HG02870 (cell line): ENCODE measurements around the gene GPHN.
"Not testable (repeated sequence)": the region's sequence is repeated elsewhere in the genome, so short reads cannot be mapped to it uniquely, and the experiment has no call there.

ENCODE experiments used
- ATAC-seq: cut with Tn5 transposase; IDR thresholded peaks from one replicate; pipeline ENCODE4 v1.9.1; 2021; ENCODE audit warnings: mild to moderate bottlenecking, moderate library complexity; ENCODE audit not compliant: unreplicated experiment

Gene GPHN

DNA sequence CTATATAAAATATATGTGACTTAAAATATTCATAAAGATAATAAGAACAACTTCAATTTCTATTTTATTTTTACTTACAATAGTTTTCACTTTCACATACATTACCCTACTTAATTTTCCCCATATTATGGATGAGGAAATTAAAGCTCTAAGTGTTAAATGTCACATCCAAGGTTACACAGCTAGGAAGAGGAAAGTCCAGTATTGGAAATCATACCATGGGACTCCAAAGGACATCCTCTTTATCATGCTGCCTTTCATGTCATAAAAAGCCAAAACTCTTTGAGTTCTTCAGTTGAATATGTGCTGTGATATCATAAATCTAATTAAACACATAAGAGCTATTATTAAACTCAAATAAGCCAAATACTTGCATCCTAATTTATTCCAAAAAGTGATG is 508.9 kb downstream of the GPHN start:
- no peak for ATAC-seq

GRCh38 chr14:67018720-67019119 is 510.8 kb downstream of the GPHN start:
- peak; percentile 97 for ATAC-seq

GRCh38 chr14:67019796-67020195 is 511.8 kb downstream of the GPHN start:
- no peak for ATAC-seq

- no peak for ATAC-seq
Measured at GRCh38 chr14:67031920-67032774, 524.2 kb downstream of the GPHN start.

DNA sequence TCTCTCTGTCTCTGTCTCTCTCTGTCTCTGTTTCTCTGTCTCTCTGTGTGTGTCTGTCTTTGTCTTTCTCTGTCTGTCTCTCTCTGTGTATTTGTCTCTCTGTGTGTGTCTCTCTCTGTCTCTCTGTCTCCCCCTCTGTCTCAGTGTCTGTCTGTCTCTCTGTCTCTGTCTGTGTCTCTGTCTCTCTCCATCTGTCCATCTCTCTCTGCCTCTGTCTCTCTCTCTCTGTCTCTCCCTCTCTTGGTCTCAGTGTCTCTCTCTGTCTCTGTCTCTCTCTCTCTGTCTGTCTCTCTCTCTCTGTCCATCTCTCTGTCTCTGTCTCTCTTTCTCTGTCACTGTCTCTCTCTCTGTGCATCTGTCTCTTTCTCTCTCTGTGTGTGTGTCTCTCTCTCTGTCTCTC is 537.5 kb downstream of the GPHN start:
- no peak for ATAC-seq

- no peak for ATAC-seq
Measured at GRCh38 chr14:67050896-67051295, 542.9 kb downstream of the GPHN start.

DNA sequence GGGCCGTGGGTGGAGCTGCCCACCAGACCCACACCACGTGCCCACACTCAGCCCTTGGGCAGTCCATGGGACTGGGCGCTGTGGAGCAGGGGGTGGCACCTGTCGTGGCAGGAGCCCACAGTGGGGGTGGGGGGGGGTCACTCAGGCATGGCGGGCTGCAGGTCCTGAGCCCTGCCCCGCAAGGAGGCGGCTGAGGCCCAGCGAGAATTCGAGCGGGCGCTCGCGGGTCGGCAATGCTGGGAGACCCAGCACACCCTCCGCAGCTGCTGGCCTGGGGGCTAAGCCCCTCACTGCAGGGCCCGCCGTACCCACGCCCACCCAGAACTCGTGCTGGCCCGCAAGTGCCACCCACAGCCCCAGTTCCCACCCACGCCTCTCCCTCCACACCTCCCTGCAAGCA is 548.7 kb downstream of the GPHN start:
- ATAC-seq = no peak

- no peak for ATAC-seq
Measured at GRCh38 chr14:67059596-67059995, 551.6 kb downstream of the GPHN start.

DNA sequence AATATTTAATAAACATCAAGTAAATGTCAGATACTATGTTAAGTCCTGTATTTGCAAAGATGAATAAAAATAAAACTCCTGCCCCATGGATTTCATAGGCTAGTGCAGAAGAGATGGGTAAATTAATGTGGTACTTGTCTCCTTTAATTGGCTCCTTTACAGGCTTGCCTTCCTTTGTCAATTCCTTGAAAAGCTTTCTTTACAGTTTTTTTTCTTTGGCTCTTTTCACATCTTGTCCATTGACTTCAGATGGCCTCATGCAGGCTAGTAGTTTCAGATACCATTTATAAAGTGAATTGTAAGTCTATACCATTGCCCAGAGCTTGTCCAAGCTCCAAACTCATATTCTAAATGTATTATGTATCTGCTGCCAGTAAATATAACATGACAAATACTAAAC is 552.6 kb downstream of the GPHN start:
- ATAC-seq = no peak

DNA sequence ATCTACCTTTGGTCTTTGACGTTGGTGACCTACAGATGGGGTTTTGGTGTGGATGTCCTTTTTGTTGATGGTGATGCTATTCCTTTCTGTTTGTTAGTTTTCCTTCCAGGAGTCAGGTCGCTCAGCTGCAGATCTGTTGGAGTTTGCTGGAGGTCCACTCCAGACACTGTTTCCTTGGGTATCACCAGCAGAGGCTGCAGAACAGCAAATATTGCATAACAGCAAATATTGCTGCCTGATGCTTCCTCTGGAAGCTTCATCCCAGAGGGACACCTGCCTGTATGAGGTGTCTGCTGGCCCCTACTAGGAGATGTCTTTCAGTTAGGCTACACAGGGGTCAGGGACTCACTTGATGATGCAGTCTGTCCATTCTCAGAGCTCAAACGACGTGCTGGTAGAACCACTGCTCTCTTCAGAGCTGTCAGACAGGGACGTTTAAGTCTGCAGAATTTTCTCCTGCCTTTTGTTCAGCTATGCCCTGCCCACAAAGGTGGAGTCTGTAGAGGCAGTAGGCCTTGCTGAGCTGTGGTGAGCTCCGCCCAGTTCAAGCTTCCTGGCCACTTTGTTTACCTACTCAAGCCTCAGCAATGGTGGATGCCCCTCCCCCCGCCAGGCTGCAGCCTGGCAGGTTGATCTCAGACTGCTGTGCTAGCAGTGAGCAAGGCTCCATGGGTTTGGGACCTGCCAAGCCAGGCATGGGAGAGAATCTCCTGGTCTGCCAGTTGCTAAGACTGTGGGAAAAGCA is 559.3 kb downstream of the GPHN start:
- ATAC-seq = not testable (repeated sequence)

- no peak for ATAC-seq
Measured at GRCh38 chr14:67068251-67068650, 560.3 kb downstream of the GPHN start.

DNA sequence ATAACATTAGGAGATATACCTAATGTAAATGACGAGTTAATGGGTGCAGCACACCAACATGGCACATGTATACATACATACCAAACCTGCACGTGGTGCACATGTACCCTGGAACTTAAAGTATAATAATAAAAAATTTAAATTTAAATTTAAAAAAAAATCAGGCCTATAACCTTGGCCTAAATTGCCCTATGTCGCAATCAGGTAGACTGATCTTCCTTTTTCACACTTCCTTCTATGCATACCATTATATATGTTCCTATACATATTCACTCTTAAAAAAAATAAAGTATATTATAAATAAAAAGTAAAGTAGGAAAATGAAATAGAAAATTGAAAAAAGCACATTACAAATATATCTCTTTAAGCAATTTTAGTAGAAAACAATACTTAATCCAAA is 563.6 kb downstream of the GPHN start:
- no peak for ATAC-seq

DNA sequence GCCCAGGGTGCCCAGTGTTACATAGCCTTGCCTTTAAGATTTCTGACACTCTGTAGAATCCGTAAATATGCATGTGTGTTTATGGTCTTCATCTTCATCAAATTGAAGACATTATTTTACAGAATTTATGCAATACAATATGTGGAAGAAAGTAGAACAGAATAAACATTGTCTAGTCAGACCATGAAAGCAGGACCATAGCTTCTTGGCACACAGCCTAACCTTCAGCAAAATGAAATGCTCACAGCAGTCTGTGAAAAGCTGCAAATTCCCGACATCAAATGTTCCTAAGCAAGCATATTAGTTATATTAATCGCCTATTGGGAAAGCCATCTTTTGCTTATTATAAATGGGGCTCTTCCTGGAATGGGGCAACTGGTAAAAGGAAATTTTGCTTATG is 570.0 kb downstream of the GPHN start:
- no peak for ATAC-seq

DNA sequence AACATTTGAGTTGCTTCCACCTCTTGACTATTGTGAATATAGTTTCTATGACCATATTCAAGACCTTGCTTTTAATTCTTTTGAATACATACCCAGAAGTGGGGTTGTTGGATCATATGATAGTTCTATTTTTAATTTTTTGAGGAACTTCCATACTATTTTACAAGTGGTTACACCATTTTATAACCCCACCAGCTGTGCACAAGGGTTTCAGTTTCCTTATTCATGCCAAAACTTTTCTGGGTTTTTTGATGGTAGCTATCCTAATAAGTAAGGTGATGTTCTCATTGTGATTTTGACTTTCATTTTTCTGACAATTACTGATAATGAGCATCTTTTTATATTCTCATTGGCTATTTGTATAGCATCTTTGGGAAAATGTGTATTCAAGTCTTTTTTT is 571.9 kb downstream of the GPHN start:
- no peak for ATAC-seq

DNA sequence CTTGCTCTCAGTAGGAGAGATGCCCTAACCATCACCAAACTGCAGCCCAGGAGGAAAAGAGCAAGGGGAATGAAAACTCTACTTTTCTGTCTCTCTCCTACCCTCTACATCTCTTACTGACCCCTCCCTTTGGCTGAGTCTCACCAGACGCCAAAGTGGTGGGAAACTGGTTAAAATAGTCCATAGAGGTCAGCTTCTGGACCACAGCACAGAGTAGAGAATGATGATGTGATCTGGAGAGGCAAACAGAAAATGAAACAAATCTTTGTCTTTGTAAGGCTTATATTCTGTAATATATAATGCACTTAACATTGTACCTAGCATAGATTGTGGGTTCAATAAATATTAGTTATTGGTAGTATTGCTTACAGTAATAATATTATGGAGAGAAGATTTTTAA is 600.3 kb downstream of the GPHN start:
- ATAC-seq = no peak

- ATAC-seq = no peak
Measured at GRCh38 chr14:67111022-67111421, 603.1 kb downstream of the GPHN start.

DNA sequence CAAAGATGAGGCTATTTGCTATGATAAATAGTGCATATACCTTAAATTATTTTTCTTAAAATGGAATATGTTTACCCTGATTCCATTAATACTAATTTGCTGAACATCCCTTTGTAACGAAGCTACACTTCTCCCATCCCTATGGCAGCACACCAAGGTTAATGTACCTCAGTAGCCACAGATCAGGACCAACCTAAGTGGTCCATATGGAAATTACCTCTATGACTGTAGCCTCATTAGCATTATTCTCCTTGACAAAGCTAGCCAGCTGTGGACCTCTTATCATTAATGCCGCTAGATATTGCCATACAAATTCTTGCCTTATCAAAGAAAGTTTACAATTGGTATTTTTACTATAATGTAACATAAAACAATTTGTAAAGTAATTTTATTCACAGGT is 604.4 kb downstream of the GPHN start:
- no peak for ATAC-seq

- ATAC-seq = no peak
Measured at GRCh38 chr14:67127174-67127573, 619.2 kb downstream of the GPHN start.

DNA sequence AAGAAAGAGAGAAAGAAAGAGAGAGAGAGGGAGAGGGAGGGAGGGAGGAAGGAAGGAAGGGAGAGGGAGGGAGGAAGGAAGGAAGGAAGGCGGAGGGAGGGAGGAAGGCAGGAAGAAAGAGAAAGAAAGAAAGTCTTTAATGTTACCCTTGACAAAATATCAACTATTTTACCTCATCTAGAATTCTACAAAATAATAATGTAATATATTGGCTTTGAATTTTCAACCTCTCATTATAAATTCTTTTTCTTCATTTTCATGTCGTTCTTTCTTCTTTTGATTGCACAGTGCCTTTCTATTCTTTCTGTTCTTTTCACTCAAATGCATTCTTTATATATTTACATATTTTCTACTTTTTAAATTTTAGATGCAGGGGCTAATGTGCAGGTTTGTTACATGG is 621.8 kb downstream of the GPHN start:
- no peak for ATAC-seq

DNA sequence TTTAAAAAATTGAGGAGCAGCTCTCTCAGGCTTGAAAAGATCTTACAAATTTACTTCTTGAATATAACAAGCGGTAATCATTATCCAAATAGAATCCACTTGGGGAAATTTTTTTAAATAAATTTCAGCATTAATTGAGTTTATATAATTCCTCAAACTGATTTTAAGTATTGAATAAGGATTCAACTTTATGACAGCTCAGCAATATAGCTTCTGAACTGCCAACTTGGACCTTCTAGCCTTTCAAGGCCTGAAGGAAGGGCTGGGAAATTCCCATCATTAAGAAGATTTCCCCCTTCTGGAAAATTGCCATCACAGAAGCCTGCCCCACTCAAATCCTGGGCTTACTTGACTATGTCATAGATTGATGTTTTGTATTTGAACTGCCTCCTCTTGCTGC is 623.7 kb downstream of the GPHN start:
- ATAC-seq = no peak

DNA sequence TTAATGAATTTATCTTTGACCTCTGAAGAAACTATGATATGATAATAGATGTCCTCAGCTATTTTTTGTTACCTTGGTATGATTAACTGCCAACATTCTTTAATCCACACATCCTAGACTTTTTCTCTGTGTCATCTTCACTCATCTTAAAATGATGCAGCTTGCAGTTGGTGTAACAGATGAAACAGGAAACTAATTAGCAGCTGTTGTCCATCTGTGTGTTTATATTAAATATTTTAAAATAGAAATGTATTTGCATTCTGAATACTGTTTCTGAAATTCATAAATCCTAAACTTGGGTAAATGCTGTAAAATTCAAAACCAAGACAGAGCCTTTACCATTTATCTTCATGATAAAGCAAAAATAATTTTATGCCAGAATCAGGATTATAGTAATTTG is 625.2 kb downstream of the GPHN start:
- no peak for ATAC-seq
